DND-41 (cell line): ENCODE data around the gene RIOK1.

Source experiments
- ATAC-seq: fragments of 200-7000 bp; cut with Tn5 transposase; 3 replicates; pipeline ENCODE4 v1.9.1; 2021; ENCODE audit warnings: low read depth; ENCODE audit not compliant: insufficient read depth
- DNase-seq: peaks from one replicate; pipeline ENCODE4 v3.0.0-alpha.2; 2020
- H2AFZ ChIP-seq: 2 replicates; pipeline ENCODE4 v1.6.0; 2012; ENCODE audit warnings: low read depth, low read length
- H3K27ac ChIP-seq: 2 replicates; pipeline ENCODE4 v1.5.1; 2012; ENCODE audit warnings: low read length, inconsistent platforms
- H3K27me3 ChIP-seq: fragments of 200-600 bp; sonication (generic); 2 replicates; pipeline ENCODE4 v1.6.0; 2012; ENCODE audit warnings: low read length, mild to moderate bottlenecking, inconsistent platforms; ENCODE audit not compliant: insufficient read depth, poor library complexity
- H3K36me3 ChIP-seq: 2 replicates; pipeline ENCODE4 v1.5.1; 2012; ENCODE audit warnings: low read length, inconsistent platforms; ENCODE audit not compliant: insufficient read depth
- H3K4me1 ChIP-seq: 2 replicates; pipeline ENCODE4 v1.5.1; 2012; ENCODE audit warnings: mild to moderate bottlenecking, low read length; ENCODE audit not compliant: insufficient read depth
- H3K4me2 ChIP-seq: 2 replicates; pipeline ENCODE4 v1.6.0; 2012; ENCODE audit warnings: mild to moderate bottlenecking, moderate library complexity, low read length, inconsistent platforms; ENCODE audit not compliant: insufficient read depth
- H3K4me3 ChIP-seq, 2 experiments: fragments of 200-600 bp in 1 of 2; shearing (Covaris generic) in 1 of 2; 2 replicates each; pipeline ENCODE4 v1.5.1; 2012 to 2016; ENCODE audit warnings: inconsistent platforms in 2 of 2, low read length in 2 of 2, mild to moderate bottlenecking in 2 of 2, low read depth in 1 of 2, moderate library complexity in 1 of 2
- H3K79me2 ChIP-seq: 2 replicates; pipeline ENCODE4 v1.6.0; 2012; ENCODE audit warnings: low read length, inconsistent platforms; ENCODE audit not compliant: insufficient read depth
- H3K9ac ChIP-seq: 2 replicates; pipeline ENCODE4 v1.6.0; 2012; ENCODE audit warnings: low read depth, mild to moderate bottlenecking, inconsistent platforms, low read length, moderate library complexity
- H3K9me3 ChIP-seq: 2 replicates; pipeline ENCODE4 v1.5.1; 2012; ENCODE audit warnings: low read length, moderate library complexity, mild to moderate bottlenecking, inconsistent platforms; ENCODE audit not compliant: insufficient read depth, severe bottlenecking
- H4K20me1 ChIP-seq: 2 replicates; pipeline ENCODE4 v1.6.0; 2012; ENCODE audit warnings: low read length; ENCODE audit not compliant: insufficient read depth
- CTCF ChIP-seq: IDR thresholded peaks from 2 replicates; pipeline ENCODE4 v1.5.1; 2012; ENCODE audit warnings: borderline replicate concordance, low read length, moderate library complexity, mild to moderate bottlenecking; ENCODE audit not compliant: poor library complexity, severe bottlenecking; ENCODE audit errors: extremely low read depth
- EZH2 ChIP-seq: IDR thresholded peaks from 3 replicates; pipeline ENCODE4 v1.6.1; 2012; ENCODE audit warnings: borderline replicate concordance, low read depth, mild to moderate bottlenecking, moderate library complexity, low read length, inconsistent platforms; ENCODE audit not compliant: severe bottlenecking

The RIOK1 gene

GRCh38 chr6:7445885-7446461, 56.4 kb downstream of the RIOK1 start:
- no peaks in the 10 kb centered on the region for H4K20me1 ChIP-seq
- H3K27me3 ChIP-seq = no peaks in the 10 kb centered on the region
- H2AFZ ChIP-seq = no peak overlapping the region
- no peaks in the 10 kb centered on the region for H3K9me3 ChIP-seq
- no peak for TF ChIP-seq EZH2
- TF ChIP-seq CTCF = no peak
- no peak overlapping the region for H3K27ac ChIP-seq
- H3K4me2 ChIP-seq = no peak overlapping the region
- H3K36me3 ChIP-seq = no peaks in the 10 kb centered on the region
- no peaks in the 10 kb centered on the region for H3K79me2 ChIP-seq
- ATAC-seq (no peak), DNase-seq (no peak)
- no peak overlapping the region for H3K4me3 ChIP-seq
- no peak overlapping the region for H3K9ac ChIP-seq
- H3K4me1 ChIP-seq = no peaks in the 10 kb centered on the region

- H3K4me1 ChIP-seq = no peaks in the 10 kb centered on the region
- no peak overlapping the region for H3K27ac ChIP-seq
- no peaks in the 10 kb centered on the region for H3K79me2 ChIP-seq
- no peak overlapping the region for H3K4me2 ChIP-seq
- no peak overlapping the region for H2AFZ ChIP-seq
- DNase-seq (no peak), ATAC-seq (no peak)
- H3K9me3 ChIP-seq = no peaks in the 10 kb centered on the region
- no peaks in the 10 kb centered on the region for H3K36me3 ChIP-seq
- no peaks in the 10 kb centered on the region for H4K20me1 ChIP-seq
- TF ChIP-seq CTCF = no peak
- TF ChIP-seq EZH2 = no peak
- H3K4me3 ChIP-seq = no peak overlapping the region
- H3K27me3 ChIP-seq = no peaks in the 10 kb centered on the region
- H3K9ac ChIP-seq = no peak overlapping the region
Measured at GRCh38 chr6:7446619-7447325, 57.2 kb downstream of the RIOK1 start.

- H3K4me1 ChIP-seq = no peaks in the 10 kb centered on the region
- no peaks in the 10 kb centered on the region for H3K27me3 ChIP-seq
- no peak overlapping the region for H2AFZ ChIP-seq
- TF ChIP-seq CTCF (no peak), EZH2 (no peak)
- H3K4me3 ChIP-seq = no peak overlapping the region
- no peak overlapping the region for H3K4me2 ChIP-seq
- H3K36me3 ChIP-seq = no peaks in the 10 kb centered on the region
- ATAC-seq = no peak
- no peak overlapping the region for H3K9ac ChIP-seq
- no peak for DNase-seq
- H3K79me2 ChIP-seq = no peaks in the 10 kb centered on the region
- no peaks in the 10 kb centered on the region for H4K20me1 ChIP-seq
- no peaks in the 10 kb centered on the region for H3K9me3 ChIP-seq
- H3K27ac ChIP-seq = no peak overlapping the region
Measured at GRCh38 chr6:7448232-7448631, 58.6 kb downstream of the RIOK1 start.
